HG03045 (cell line): ENCODE data around the gene TRO.

Experiments used
- ATAC-seq: cut with Tn5 transposase; IDR thresholded peaks from one replicate; pipeline ENCODE4 v1.9.1; 2021; ENCODE audit warnings: mild to moderate bottlenecking, moderate library complexity; ENCODE audit not compliant: unreplicated experiment

TRO gene

DNA sequence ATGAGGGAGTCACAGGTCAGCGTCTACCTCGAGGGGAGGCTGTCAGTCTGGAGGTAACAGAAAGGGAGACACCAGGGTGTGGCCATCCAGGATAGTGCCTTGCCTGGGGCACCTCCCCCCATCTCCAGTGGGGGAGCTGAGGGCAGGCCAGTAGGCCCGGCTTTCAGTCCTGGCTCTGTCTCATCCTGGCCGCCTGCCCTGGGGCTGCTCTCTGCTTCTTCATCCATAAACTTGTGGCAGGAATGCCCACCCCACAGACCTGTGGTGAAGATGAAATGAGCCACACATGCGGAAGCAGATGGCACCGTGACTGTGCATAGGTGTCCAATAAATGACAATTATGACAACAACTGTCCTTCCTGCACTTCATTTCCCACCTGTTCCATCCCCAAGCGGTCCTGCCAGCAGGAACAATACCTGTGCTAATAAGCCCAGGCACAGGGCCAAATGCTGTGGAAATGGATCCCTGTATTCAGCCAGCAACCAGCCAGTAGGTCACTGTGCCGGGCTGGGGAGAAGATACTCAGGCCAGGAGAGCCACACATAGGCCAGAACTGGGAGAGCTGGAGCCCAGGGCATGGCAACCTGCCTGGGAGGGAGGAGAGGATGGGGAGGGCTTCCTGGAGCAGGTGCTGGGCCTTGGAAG, 30.2 kb downstream of the TRO start:
- no peak for ATAC-seq

DNA sequence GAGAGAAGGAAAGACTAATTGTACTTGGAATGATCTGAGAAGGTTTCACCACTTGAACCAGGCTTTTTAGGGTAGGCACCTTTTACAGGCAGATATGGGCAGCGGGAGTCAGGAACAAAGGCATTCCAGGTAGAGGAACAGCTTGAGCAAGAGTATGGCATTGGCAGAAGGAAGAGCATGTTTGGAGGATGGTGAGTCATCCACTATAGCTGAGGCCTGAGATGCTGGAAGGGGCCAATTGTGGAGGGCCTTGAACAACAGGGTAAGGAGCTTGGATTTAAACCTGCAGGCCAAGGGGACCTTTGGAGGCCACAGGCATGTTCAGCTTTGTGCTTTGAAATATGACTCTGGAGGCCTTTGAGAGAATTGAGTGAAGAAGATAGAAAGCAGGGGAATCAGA, 41.1 kb downstream of the TRO start:
- no peak for ATAC-seq

DNA sequence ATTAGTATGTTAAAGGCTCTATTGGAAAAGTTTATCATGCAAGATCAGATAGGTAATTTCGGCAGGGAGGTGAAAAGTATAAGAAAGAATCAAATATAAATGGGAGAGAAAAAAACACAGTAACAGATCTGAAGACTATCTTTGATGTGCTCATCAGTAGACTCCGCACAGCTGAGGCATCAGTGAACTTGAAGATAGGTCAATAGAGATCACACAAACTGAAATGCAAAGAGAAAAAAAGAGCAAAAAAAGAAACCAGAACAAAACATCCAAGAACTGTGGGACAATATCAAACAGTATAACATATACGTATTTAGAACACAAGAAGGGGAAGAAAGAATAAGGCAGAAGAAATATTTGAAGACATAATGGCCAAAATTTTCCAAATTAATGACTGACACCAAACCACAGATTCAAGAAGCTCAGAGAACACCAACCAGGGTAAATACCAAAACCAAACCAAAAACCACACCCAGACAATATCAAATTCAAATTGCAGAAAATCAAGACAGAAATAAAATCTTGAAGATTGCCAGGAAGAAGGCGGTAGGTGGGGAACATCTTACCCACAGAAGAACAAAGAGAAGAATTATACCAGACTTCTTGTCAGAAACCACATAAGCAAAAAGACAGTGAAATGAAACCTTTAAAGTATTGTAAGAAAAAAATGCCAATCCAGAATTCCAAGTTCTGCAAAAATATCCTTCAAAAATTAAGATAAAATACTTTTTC, 44.3 kb downstream of the TRO start:
- no peak for ATAC-seq

DNA sequence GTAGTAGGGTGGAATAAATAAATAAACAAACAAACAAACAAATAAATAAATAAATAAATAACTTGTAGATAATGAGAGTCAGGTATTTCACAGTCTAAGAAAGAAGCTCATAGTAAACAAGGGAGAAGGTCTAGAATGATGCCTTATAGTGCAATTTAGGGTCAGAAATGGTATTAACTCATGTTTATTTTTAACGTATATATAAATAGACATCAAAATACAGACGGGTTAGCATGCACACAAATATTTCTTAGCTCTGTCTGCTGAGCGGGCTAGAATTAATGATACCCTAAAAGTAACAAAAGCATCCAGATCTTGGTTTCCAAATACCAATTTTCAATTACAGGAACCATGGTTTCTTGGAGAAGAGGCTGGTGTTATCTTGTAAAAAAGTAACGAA, 56.8 kb downstream of the TRO start:
- ATAC-seq, result no peak

DNA sequence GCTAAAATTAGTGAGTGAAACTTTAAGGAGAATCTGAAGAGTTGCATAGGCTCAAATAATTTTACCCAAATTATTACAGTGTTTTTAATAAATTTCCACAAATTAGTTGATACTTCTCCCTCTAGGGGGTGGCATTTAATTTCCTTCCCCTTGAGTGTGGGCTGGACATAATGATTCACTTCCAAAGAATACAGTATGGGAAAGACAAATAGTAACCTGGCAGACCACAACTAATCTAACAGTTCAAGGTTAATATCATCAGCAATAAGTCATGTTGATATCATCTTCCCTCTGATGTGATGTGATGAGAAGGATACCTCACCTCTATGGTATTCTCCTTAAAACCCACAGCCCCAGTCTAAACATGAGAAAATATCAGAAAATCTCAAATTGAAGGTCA, 57.8 kb downstream of the TRO start:
- ATAC-seq, result no peak

DNA sequence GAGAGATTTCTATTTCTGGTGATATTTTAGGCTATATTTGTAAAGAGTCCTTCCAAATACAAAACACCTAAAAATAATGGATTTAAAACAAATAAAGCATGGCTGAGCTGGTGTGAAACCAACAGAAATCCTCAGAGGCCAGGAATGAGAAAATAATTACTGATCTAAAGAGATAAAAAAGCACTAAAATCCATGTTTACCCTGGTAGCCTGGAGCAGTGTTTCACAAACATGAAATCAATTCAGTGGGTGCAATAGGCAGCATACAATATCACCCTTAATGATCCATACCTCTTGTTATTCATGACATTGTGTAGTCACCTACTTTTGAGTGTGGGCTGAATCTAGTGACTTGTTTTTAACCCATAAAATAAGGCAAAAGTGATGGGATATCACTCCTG, 58.8 kb downstream of the TRO start:
- ATAC-seq, result no peak

DNA sequence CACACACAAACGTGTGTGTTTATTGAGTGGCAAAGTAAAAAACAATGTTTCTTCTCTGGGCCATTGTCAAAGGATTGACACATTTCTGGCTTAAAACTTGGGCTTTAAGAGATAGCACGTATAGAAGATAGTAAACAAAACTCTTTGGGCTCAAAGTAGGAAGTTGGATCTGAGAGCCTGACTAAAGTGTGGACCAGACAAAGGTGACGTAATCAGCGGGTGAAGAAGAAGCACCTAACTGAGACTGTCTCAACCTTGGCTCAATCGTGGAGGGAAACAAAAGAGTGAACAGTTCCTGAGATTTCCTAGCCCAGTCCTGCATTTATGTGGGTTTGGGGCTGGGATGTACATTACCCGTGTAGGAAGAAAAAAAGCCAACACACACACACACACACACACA, 59.7 kb downstream of the TRO start:
- no peak for ATAC-seq
